WTC11 (cell line): Measurements from ENCODE around the gene ARHGEF19. TPM values are rescaled to one million over a fixed set of nuclear protein-coding genes. Genes with fewer than 3 reads are reported as not detected.

ENCODE experiments used
- ATAC-seq: fragments of 200-7000 bp; cut with Tn5 transposase; 2 replicates; pipeline ENCODE4 v1.10.0; 2021; ENCODE audit warnings: mild to moderate bottlenecking, moderate library complexity
- CTCF ChIA-PET: fragments of 300-600 bp; sonication (Branson Sonifier 250); formaldehyde crosslinking; loops from one replicate; lab custom pipeline; 2021; ENCODE audit warnings: antibody characterized with exemption; lab: Charles Lee
- POLR2A ChIA-PET: fragments of 350-600 bp; sonication (Branson Sonifier 250); formaldehyde crosslinking; loops from one replicate; lab custom pipeline; 2021; ENCODE audit warnings: antibody characterized with exemption; lab: Charles Lee
- DNase-seq: peaks from one replicate; pipeline ENCODE4 v3.0.0; 2021; ENCODE audit warnings: low spot score
- H3K27ac Mint-ChIP-seq: 2 replicates; pipeline ENCODE4 v1.8.0; 2021; ENCODE audit warnings: mixed read lengths
- H3K27me3 Mint-ChIP-seq: 2 replicates; pipeline ENCODE4 v1.8.0; 2021; ENCODE audit warnings: low read depth, mild to moderate bottlenecking, moderate library complexity, mixed read lengths
- H3K36me3 Mint-ChIP-seq: 2 replicates; pipeline ENCODE4 v1.8.0; 2021; ENCODE audit warnings: mixed read lengths
- H3K4me1 Mint-ChIP-seq: 2 replicates; pipeline ENCODE4 v1.8.0; 2022; ENCODE audit warnings: mixed read lengths
- H3K4me3 Mint-ChIP-seq: 2 replicates; pipeline ENCODE4 v1.8.0; 2021; ENCODE audit warnings: mild to moderate bottlenecking, moderate library complexity, mixed read lengths
- H3K9me3 Mint-ChIP-seq: 2 replicates; pipeline ENCODE4 v1.8.0; 2021; ENCODE audit warnings: mixed read lengths
- CREB1 ChIP-seq: sonication (generic); formaldehyde crosslinking; IDR thresholded peaks from 2 replicates; pipeline ENCODE4 v1.8.0; 2023; ENCODE audit warnings: mild to moderate bottlenecking, missing genetic modification reagents
- GRHL2 ChIP-seq: fragments of 250-450 bp; sonication (Bioruptor Pico); IDR thresholded peaks from 2 replicates; pipeline ENCODE4 v1.8.0; 2022; ENCODE audit warnings: mild to moderate bottlenecking, moderate library complexity; ENCODE audit not compliant: insufficient replicate concordance, severe bottlenecking
- HMGA2 ChIP-seq: fragments of 250-450 bp; sonication (Bioruptor Pico); IDR thresholded peaks from 2 replicates; pipeline ENCODE4 v1.4.0; 2021; ENCODE audit warnings: mild to moderate bottlenecking, moderate library complexity
- JAZF1 ChIP-seq: fragments of 250-450 bp; sonication (Bioruptor Pico); IDR thresholded peaks from 2 replicates; pipeline ENCODE4 v1.9.0; 2021; ENCODE audit warnings: moderate library complexity, mild to moderate bottlenecking, inconsistent platforms
- MXD4 ChIP-seq: fragments of 250-450 bp; sonication (Bioruptor Pico); IDR thresholded peaks from 2 replicates; pipeline ENCODE4 v1.8.0; 2021; ENCODE audit warnings: mild to moderate bottlenecking, moderate library complexity, borderline replicate concordance
- NFYB ChIP-seq: sonication (generic); formaldehyde crosslinking; conservative IDR thresholded peaks from 2 replicates; pipeline ENCODE4 v1.8.0; 2022; ENCODE audit warnings: low read depth, missing genetic modification reagents
- NR1H2 ChIP-seq: sonication (generic); formaldehyde crosslinking; IDR thresholded peaks from 2 replicates; pipeline ENCODE4 v1.9.0; 2021; ENCODE audit warnings: mild to moderate bottlenecking, moderate library complexity, missing genetic modification reagents
- OVOL2 ChIP-seq: fragments of 250-450 bp; sonication (Bioruptor Pico); IDR thresholded peaks from 2 replicates; pipeline ENCODE4 v1.9.0; 2021; ENCODE audit warnings: mild to moderate bottlenecking, borderline replicate concordance
- TEAD4 ChIP-seq: sonication (generic); formaldehyde crosslinking; IDR thresholded peaks from 2 replicates; pipeline ENCODE4 v1.8.0; 2022; ENCODE audit warnings: mild to moderate bottlenecking, missing genetic modification reagents
- ZNF232 ChIP-seq: sonication (generic); formaldehyde crosslinking; IDR thresholded peaks from 2 replicates; pipeline ENCODE4 v1.8.0; 2022; ENCODE audit warnings: mild to moderate bottlenecking, missing genetic modification reagents
- total RNA-seq: library from RNA; stranded (reverse); gene quantifications from 3 replicates; pipeline ENCODE4 v1.2.3, GENCODE V29; 2021
- TF ChIP-seq, protein P1 (sequence below): sonication (generic); formaldehyde crosslinking; IDR thresholded peaks from 2 replicates; pipeline ENCODE4 v1.8.1; 2023; ENCODE audit warnings: mild to moderate bottlenecking, missing genetic modification reagents, borderline replicate concordance
- TF ChIP-seq, protein P2 (sequence below): sonication (generic); formaldehyde crosslinking; IDR thresholded peaks from 2 replicates; pipeline ENCODE4 v1.8.0; 2023; ENCODE audit warnings: mild to moderate bottlenecking, missing genetic modification reagents
- TF ChIP-seq, protein P3 (sequence below): sonication (generic); formaldehyde crosslinking; IDR thresholded peaks from 2 replicates; pipeline ENCODE4 v1.8.0; 2023; ENCODE audit warnings: missing genetic modification reagents, mild to moderate bottlenecking, borderline replicate concordance
- TF ChIP-seq, protein P4 (sequence below): sonication (generic); formaldehyde crosslinking; IDR thresholded peaks from 2 replicates; pipeline ENCODE4 v1.8.1; 2022; ENCODE audit warnings: mild to moderate bottlenecking, missing genetic modification reagents, moderate library complexity, borderline replicate concordance
- TF ChIP-seq, protein P5 (sequence below): sonication (generic); formaldehyde crosslinking; IDR thresholded peaks from 2 replicates; pipeline ENCODE4 v1.8.0; 2022; ENCODE audit warnings: mild to moderate bottlenecking, missing genetic modification reagents
- TF ChIP-seq, protein P6 (sequence below): fragments of 250-450 bp; sonication (Bioruptor Pico); IDR thresholded peaks from 2 replicates; pipeline ENCODE4 v2.1.2; 2022; ENCODE audit warnings: mild to moderate bottlenecking, moderate library complexity

The ARHGEF19 gene
- total RNA-seq, 1 experiment from 2014 or later: 53.1 TPM

DNA sequence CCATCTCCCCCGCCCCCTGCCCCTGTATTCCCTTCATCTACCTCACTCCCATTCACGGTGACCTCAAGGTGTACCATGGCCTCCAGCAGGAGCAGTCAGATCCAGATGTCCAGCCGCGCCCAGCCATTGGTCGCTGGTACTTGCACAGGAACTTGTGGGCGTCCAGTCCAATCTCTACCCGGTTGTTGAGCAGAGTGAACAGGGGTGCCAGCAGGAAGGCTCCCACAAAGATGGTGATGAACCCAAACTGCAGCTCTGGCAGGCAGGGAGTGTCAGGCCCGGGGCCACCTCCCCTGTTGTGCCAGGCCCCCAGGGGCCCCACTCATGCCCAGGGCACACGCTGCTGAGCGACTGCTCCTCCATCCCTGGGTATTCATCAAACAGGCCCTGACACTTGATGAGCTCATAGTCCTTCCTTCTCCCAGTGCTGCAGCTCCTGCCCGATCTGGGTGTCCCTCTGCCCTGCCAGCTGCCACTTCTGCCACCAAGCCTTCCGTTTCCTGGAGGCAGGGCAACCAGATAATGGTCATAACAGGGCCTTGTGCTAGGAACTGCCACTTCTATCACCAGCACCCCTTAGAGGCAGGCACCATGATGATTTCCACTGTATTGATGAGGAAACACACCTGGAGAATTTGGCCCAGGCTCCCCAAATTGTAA lies 5.7 kb upstream of the ARHGEF19 start:
- Mint-ChIP-seq H3K4me3 (peak overlapping the region; percentile 92), H3K27me3 (peaks cover 36% of the 10 kb centered on the region), H3K9me3 (no peaks in the 10 kb centered on the region), H3K36me3 (no peaks in the 10 kb centered on the region), H3K4me1 (peaks cover 21% of the 10 kb centered on the region), H3K27ac (no peak overlapping the region)
- POLR2A ChIA-PET: interaction anchor here (0.9 to 1.3 kb wide), 3 partner anchors 11 to 13 kb away, joined by 3 to 12 read pairs (median 4); no protein-coding TSS in a partner anchor
- DNase-seq: no peak
- TF ChIP-seq, protein P1, sequence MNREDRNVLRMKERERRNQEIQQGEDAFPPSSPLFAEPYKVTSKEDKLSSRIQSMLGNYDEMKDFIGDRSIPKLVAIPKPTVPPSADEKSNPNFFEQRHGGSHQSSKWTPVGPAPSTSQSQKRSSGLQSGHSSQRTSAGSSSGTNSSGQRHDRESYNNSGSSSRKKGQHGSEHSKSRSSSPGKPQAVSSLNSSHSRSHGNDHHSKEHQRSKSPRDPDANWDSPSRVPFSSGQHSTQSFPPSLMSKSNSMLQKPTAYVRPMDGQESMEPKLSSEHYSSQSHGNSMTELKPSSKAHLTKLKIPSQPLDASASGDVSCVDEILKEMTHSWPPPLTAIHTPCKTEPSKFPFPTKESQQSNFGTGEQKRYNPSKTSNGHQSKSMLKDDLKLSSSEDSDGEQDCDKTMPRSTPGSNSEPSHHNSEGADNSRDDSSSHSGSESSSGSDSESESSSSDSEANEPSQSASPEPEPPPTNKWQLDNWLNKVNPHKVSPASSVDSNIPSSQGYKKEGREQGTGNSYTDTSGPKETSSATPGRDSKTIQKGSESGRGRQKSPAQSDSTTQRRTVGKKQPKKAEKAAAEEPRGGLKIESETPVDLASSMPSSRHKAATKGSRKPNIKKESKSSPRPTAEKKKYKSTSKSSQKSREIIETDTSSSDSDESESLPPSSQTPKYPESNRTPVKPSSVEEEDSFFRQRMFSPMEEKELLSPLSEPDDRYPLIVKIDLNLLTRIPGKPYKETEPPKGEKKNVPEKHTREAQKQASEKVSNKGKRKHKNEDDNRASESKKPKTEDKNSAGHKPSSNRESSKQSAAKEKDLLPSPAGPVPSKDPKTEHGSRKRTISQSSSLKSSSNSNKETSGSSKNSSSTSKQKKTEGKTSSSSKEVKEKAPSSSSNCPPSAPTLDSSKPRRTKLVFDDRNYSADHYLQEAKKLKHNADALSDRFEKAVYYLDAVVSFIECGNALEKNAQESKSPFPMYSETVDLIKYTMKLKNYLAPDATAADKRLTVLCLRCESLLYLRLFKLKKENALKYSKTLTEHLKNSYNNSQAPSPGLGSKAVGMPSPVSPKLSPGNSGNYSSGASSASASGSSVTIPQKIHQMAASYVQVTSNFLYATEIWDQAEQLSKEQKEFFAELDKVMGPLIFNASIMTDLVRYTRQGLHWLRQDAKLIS: no peak
- TF ChIP-seq CREB1 (no peak), GRHL2 (no peak), ZNF232 (CRISPR knock-in tag) (no peak), OVOL2 (CRISPR knock-in tag) (no peak)
- TF ChIP-seq, protein P2, sequence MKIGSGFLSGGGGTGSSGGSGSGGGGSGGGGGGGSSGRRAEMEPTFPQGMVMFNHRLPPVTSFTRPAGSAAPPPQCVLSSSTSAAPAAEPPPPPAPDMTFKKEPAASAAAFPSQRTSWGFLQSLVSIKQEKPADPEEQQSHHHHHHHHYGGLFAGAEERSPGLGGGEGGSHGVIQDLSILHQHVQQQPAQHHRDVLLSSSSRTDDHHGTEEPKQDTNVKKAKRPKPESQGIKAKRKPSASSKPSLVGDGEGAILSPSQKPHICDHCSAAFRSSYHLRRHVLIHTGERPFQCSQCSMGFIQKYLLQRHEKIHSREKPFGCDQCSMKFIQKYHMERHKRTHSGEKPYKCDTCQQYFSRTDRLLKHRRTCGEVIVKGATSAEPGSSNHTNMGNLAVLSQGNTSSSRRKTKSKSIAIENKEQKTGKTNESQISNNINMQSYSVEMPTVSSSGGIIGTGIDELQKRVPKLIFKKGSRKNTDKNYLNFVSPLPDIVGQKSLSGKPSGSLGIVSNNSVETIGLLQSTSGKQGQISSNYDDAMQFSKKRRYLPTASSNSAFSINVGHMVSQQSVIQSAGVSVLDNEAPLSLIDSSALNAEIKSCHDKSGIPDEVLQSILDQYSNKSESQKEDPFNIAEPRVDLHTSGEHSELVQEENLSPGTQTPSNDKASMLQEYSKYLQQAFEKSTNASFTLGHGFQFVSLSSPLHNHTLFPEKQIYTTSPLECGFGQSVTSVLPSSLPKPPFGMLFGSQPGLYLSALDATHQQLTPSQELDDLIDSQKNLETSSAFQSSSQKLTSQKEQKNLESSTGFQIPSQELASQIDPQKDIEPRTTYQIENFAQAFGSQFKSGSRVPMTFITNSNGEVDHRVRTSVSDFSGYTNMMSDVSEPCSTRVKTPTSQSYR (CRISPR knock-in tag): no peak
- TF ChIP-seq, protein P3, sequence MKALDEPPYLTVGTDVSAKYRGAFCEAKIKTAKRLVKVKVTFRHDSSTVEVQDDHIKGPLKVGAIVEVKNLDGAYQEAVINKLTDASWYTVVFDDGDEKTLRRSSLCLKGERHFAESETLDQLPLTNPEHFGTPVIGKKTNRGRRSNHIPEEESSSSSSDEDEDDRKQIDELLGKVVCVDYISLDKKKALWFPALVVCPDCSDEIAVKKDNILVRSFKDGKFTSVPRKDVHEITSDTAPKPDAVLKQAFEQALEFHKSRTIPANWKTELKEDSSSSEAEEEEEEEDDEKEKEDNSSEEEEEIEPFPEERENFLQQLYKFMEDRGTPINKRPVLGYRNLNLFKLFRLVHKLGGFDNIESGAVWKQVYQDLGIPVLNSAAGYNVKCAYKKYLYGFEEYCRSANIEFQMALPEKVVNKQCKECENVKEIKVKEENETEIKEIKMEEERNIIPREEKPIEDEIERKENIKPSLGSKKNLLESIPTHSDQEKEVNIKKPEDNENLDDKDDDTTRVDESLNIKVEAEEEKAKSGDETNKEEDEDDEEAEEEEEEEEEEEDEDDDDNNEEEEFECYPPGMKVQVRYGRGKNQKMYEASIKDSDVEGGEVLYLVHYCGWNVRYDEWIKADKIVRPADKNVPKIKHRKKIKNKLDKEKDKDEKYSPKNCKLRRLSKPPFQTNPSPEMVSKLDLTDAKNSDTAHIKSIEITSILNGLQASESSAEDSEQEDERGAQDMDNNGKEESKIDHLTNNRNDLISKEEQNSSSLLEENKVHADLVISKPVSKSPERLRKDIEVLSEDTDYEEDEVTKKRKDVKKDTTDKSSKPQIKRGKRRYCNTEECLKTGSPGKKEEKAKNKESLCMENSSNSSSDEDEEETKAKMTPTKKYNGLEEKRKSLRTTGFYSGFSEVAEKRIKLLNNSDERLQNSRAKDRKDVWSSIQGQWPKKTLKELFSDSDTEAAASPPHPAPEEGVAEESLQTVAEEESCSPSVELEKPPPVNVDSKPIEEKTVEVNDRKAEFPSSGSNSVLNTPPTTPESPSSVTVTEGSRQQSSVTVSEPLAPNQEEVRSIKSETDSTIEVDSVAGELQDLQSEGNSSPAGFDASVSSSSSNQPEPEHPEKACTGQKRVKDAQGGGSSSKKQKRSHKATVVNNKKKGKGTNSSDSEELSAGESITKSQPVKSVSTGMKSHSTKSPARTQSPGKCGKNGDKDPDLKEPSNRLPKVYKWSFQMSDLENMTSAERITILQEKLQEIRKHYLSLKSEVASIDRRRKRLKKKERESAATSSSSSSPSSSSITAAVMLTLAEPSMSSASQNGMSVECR (CRISPR knock-in tag): no peak
- no peak for ATAC-seq
- CTCF ChIA-PET: interaction anchor here (1.0 to 3.1 kb wide), 9 partner anchors 9 to 403 kb away, joined by 4 to 26 read pairs (median 9); partner anchors contain the start of gene CPLANE2

DNA sequence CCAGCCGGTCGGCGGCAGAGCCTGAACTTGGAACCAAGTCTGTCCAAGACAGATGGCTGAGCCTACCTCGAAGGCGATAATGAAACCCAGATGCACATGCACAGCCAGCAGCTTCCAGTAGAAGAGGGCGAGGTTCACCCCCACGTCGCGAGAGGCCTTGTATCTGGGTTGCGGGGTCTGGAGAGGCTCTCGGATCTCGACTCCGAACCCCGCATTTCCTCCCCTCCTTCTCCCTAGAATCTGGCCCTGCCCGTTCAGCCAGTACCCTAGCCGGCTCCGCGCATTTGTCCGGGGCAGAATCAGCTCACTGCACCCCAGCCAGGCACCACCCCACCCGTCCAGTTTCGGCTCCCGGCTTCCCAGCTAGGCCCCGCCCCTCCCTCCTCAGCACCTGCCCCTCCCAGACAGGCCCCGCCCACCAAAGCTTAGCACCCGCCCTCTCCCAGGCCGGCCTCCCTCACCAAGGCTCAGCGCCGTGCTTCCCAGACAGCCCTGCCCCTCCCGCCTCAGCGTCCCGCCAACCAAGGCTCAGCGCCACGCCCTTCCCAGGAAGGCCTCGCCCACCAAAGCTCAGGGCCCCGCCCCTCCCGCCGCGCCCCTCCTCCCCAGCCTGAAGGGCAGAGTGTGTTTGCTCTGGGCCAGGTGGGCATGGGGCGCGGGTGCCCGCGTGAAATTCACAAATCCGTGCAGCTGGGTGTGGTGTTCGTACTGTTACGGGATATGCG lies 4.8 kb upstream of the ARHGEF19 start:
- Mint-ChIP-seq H3K9me3 (no peaks in the 10 kb centered on the region), H3K27me3 (peaks cover 36% of the 10 kb centered on the region), H3K4me1 (peaks cover 26% of the 10 kb centered on the region), H3K36me3 (no peaks in the 10 kb centered on the region), H3K4me3 (peak overlapping the region; percentile 92), H3K27ac (no peak overlapping the region)
- ChIA-PET POLR2A (interaction anchor here (0.8 to 1.3 kb wide), 6 partner anchors 10 to 138 kb away, joined by 3 to 12 read pairs (median 4); partner anchors contain the start of gene CPLANE2), CTCF (interaction anchor here (0.6 to 3.1 kb wide), 14 partner anchors 10 to 404 kb away, joined by 3 to 26 read pairs (median 8); partner anchors contain the start of gene CPLANE2)
- ATAC-seq (peak; percentile 87), DNase-seq (peak; percentile 100)
- TF ChIP-seq, protein P4, sequence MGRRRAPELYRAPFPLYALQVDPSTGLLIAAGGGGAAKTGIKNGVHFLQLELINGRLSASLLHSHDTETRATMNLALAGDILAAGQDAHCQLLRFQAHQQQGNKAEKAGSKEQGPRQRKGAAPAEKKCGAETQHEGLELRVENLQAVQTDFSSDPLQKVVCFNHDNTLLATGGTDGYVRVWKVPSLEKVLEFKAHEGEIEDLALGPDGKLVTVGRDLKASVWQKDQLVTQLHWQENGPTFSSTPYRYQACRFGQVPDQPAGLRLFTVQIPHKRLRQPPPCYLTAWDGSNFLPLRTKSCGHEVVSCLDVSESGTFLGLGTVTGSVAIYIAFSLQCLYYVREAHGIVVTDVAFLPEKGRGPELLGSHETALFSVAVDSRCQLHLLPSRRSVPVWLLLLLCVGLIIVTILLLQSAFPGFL (CRISPR knock-in tag): no peak
- TF ChIP-seq, protein P5, sequence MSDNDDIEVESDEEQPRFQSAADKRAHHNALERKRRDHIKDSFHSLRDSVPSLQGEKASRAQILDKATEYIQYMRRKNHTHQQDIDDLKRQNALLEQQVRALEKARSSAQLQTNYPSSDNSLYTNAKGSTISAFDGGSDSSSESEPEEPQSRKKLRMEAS (CRISPR knock-in tag): peak; percentile 40; the same call in 1 of the 2 replicates
- TF ChIP-seq MXD4 (CRISPR knock-in tag) (no peak), NR1H2 (CRISPR knock-in tag) (no peak), JAZF1 (no peak), HMGA2 (no peak), NFYB (no peak), TEAD4 (no peak)
- TF ChIP-seq, protein P6, sequence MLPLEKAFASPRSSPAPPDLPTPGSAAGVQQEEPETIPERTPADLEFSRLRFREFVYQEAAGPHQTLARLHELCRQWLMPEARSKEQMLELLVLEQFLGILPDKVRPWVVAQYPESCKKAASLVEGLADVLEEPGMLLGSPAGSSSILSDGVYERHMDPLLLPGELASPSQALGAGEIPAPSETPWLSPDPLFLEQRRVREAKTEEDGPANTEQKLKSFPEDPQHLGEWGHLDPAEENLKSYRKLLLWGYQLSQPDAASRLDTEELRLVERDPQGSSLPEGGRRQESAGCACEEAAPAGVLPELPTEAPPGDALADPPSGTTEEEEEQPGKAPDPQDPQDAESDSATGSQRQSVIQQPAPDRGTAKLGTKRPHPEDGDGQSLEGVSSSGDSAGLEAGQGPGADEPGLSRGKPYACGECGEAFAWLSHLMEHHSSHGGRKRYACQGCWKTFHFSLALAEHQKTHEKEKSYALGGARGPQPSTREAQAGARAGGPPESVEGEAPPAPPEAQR: no peak
